ENCODE measurements around the gene MYBPH. TPM values are rescaled to one million over a fixed set of nuclear protein-coding genes. Genes with fewer than 3 reads are reported as not detected.

MYBPH gene
- total RNA-seq, 1 donor from 2014 or later = not detected

DNA sequence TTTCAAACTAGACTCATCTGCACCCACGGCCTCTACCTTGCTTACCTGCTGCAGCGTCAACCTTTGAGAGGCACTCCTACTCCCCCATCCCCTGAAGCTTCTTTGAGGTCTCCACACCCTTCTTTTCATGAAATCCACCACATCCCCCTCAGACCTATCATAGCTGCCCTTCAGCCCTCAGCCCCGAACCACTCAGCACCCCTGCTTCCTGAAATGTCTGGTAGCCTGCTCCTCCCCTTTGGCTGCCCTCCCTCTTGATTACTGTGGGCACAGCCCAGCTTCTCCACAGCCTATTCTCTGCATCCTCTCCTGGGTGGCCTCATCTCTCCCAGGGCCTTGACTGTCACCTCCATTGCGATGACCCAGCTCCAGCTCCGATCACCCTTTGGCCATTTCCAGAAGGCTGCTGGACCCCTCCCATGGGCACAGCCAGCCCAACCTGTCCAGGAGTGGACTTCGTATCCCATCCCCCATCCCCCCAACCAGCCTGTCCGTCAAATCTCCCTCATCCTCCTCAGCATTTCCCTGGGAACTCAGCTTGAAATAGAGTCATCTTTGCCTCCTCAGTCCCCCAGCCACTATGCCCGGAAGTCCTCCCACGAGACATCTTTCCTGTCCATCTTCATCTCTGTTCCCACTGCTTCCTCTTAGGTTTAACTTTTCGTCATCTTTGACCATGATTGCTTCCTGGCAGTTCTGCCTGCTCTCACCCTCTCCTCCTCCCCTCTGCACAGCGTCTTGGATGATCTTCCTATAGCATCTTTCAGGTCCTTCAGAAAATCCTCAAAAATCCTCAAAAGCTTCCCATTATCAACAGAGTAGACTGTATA, 54.2 kb downstream of the MYBPH start:
- Mint-ChIP-seq H3K4me3 (ENCODE audit: unreplicated experiment) (no peak overlapping the region), H3K27me3 (ENCODE audit: low read depth, unreplicated experiment) (peaks cover 95% of the 10 kb centered on the region), H3K4me1 (ENCODE audit: low read depth, unreplicated experiment) (peaks cover 6% of the 10 kb centered on the region), H3K9me3 (ENCODE audit: unreplicated experiment) (peaks cover 1% of the 10 kb centered on the region), H3K36me3 (ENCODE audit: low read depth, unreplicated experiment) (no peaks in the 10 kb centered on the region), H3K27ac (ENCODE audit: unreplicated experiment) (no peak overlapping the region)
- FAIRE-seq = no peak
- Histone ChIP-seq H3K4me3 (ENCODE audit: insufficient read depth, low read depth, low read length) (no peak overlapping the region), H3K36me3 (ENCODE audit: insufficient read depth, low read length) (no peaks in the 10 kb centered on the region), H4K20me1 (ENCODE audit: insufficient read depth, low read length) (no peaks in the 10 kb centered on the region), H3K27ac (ENCODE audit: low read depth, low read length) (no peak overlapping the region), H3K27me3 (ENCODE audit: insufficient read depth, low read length) (peaks cover 29% of the 10 kb centered on the region), H3K79me2 (ENCODE audit: insufficient read depth, low read length) (no peaks in the 10 kb centered on the region), H3K4me1 (ENCODE audit: insufficient read depth, low read length) (no peaks in the 10 kb centered on the region), H2AFZ (ENCODE audit: low read depth, low read length) (no peak overlapping the region), H3K9ac (ENCODE audit: low read length) (no peak overlapping the region), H3K4me2 (ENCODE audit: low read length) (no peak overlapping the region), H3K9me3 (ENCODE audit: insufficient read depth, low read depth, low read length) (no peaks in the 10 kb centered on the region)
- no peak for DNase-seq (ENCODE audit: low read depth)
- TF ChIP-seq EZH2 (IDR thresholded peaks at IDR 0.05; ENCODE audit: insufficient read depth, low read length) (no peak), CTCF (IDR thresholded peaks at IDR 0.05; ENCODE audit: insufficient read depth, low read depth, low read length) (no peak)

DNA sequence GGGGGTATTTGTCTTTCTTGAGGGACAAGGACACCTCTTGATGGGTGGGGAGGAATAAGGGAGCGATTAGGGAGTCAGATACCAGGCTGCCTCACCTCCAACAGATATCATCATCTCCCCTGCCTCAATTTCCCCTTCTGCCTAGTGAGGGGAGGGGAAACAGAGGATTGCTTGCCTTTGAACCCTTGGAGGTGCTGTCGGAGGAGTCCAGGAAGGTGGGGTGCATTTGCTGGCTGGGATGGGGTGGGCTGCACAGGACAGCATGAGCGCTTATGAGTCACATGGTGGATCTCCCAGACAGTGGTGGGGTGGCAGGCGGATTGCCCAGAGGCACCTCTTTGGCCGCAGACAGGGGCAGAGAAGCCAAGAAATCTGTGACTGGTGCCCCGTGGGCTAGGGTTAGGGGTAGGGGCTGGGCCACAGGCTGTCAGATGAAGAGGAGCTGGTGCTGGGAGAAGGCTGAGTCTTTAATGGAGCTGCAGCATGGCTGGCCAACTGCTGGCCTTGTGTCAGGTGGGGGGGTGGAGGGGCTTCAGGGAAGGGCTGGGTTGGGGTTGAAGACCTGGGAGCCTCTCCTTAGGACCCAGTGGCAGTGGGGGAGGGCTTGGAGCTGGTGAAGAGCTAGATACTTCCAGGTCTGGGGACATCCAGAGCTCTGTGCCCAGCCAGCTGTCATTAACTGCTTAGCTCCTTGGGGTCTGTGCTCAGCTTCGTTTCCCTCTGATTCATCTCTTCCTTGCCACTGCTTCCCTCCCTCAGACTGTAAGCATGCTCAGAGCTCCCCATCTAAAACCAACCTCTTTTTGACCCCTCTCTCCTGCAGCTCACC, 55.1 kb downstream of the MYBPH start:
- Mint-ChIP-seq H3K27ac (ENCODE audit: unreplicated experiment) (no peak overlapping the region), H3K27me3 (ENCODE audit: low read depth, unreplicated experiment) (peaks cover 95% of the 10 kb centered on the region)
- H3K27me3 ChIP-seq (ENCODE audit: insufficient read depth, low read length) = peaks cover 35% of the 10 kb centered on the region

More for the DNA sequence above, 55.1 kb downstream of the MYBPH start:
- no peak overlapping the region for H3K4me3 ChIP-seq (ENCODE audit: insufficient read depth, low read depth, low read length)
- no peak overlapping the region for H3K9ac ChIP-seq (ENCODE audit: low read length)
- peaks cover 3% of the 10 kb centered on the region for H3K4me1 Mint-ChIP-seq (ENCODE audit: low read depth, unreplicated experiment)
- H3K4me3 Mint-ChIP-seq (ENCODE audit: unreplicated experiment) = no peak overlapping the region
- no peak overlapping the region for H3K27ac ChIP-seq (ENCODE audit: low read depth, low read length)
- DNase-seq (ENCODE audit: low read depth) = no peak
- H3K36me3 Mint-ChIP-seq (ENCODE audit: low read depth, unreplicated experiment) = no peaks in the 10 kb centered on the region
- H3K9me3 ChIP-seq (ENCODE audit: insufficient read depth, low read depth, low read length) = no peaks in the 10 kb centered on the region
- no peak overlapping the region for H2AFZ ChIP-seq (ENCODE audit: low read depth, low read length)
- H3K9me3 Mint-ChIP-seq (ENCODE audit: unreplicated experiment) = peaks cover 1% of the 10 kb centered on the region
- H3K4me1 ChIP-seq (ENCODE audit: insufficient read depth, low read length) = no peaks in the 10 kb centered on the region
- no peaks in the 10 kb centered on the region for H3K36me3 ChIP-seq (ENCODE audit: insufficient read depth, low read length)
- FAIRE-seq = no peak
- no peak for TF ChIP-seq EZH2 (IDR thresholded peaks at IDR 0.05; ENCODE audit: insufficient read depth, low read length)
- TF ChIP-seq CTCF (IDR thresholded peaks at IDR 0.05; ENCODE audit: insufficient read depth, low read depth, low read length) = no peak
- H3K4me2 ChIP-seq (ENCODE audit: low read length) = no peak overlapping the region
- H3K79me2 ChIP-seq (ENCODE audit: insufficient read depth, low read length) = no peaks in the 10 kb centered on the region
- H4K20me1 ChIP-seq (ENCODE audit: insufficient read depth, low read length) = no peaks in the 10 kb centered on the region

Other genes with a start within 250 kb of the MYBPH start
- gene KLHL12, start 248.6 kb downstream of the MYBPH start, total RNA-seq = 23.9 and 24.9 TPM in 2 replicates
- gene ADIPOR1, start 217.5 kb downstream of the MYBPH start, total RNA-seq = 72.8 and 73.0 TPM in 2 replicates
- gene CYB5R1, start 208.6 kb downstream of the MYBPH start, total RNA-seq = 39.1 and 41.9 TPM in 2 replicates
- gene TMEM183A, start 168.5 kb downstream of the MYBPH start, total RNA-seq = 66.1 and 68.6 TPM in 2 replicates
- gene PPFIA4, start 149.3 kb downstream of the MYBPH start, total RNA-seq = 9.1 and 11.0 TPM in 2 replicates
- not detected in 2 replicates for gene MYOG, start 89.8 kb downstream of the MYBPH start, total RNA-seq
- gene ADORA1, start 48.1 kb downstream of the MYBPH start, total RNA-seq = 2.2 and 5.7 TPM in 2 replicates
- 0.20 and 0.34 TPM in 2 replicates for gene CHI3L1, start 10.9 kb upstream of the MYBPH start, total RNA-seq
- gene CHIT1, start 53.8 kb upstream of the MYBPH start, total RNA-seq = not detected in 2 replicates
- 46.4 and 58.3 TPM in 2 replicates for gene BTG2, start 129.7 kb upstream of the MYBPH start, total RNA-seq
- not detected in 2 replicates for gene FMOD, start 175.3 kb upstream of the MYBPH start, total RNA-seq

Measured in astrocyte (in vitro differentiated cells and primary cell).